HepG2 (cell line): Measurements from ENCODE around the gene TPRN. TPM values are rescaled to one million over a fixed set of nuclear protein-coding genes. Genes with fewer than 3 reads are reported as not detected.

ENCODE experiments used
- CAMTA2 ChIP-seq: sonication (generic); formaldehyde crosslinking; IDR thresholded peaks from 2 replicates; pipeline ENCODE4 v1.4.0; 2020; ENCODE audit warnings: mild to moderate bottlenecking, missing genetic modification reagents, borderline replicate concordance
- ETS1 ChIP-seq: sonication (generic); formaldehyde crosslinking; IDR thresholded peaks from 2 replicates; pipeline ENCODE4 v1.4.0; 2020; ENCODE audit warnings: missing genetic modification reagents
- FOSL2 ChIP-seq: sonication (generic); formaldehyde crosslinking; IDR thresholded peaks from 2 replicates; pipeline ENCODE4 v1.4.0; 2020; ENCODE audit warnings: missing genetic modification reagents
- HIVEP1 ChIP-seq: sonication (generic); formaldehyde crosslinking; IDR thresholded peaks from 2 replicates; pipeline ENCODE4 v1.4.0; 2020; ENCODE audit warnings: mild to moderate bottlenecking, missing genetic modification reagents
- JUNB ChIP-seq: sonication (generic); formaldehyde crosslinking; IDR thresholded peaks from 2 replicates; pipeline ENCODE4 v1.8.0; 2022; ENCODE audit warnings: missing genetic modification reagents, mild to moderate bottlenecking, borderline replicate concordance
- KAT8 ChIP-seq: IDR thresholded peaks from 2 replicates; pipeline ENCODE4 v1.6.1; 2016; ENCODE audit warnings: missing genetic modification reagents, missing compliant biosample characterization
- NR2C2 ChIP-seq: sonication (generic); formaldehyde crosslinking; IDR thresholded peaks from 2 replicates; pipeline ENCODE4 v1.4.0; 2020; ENCODE audit warnings: missing genetic modification reagents, mild to moderate bottlenecking, moderate library complexity, borderline replicate concordance
- TAF1 ChIP-seq: sonication (generic); formaldehyde crosslinking; IDR thresholded peaks from 2 replicates; pipeline ENCODE4 v1.4.0; 2020; ENCODE audit warnings: missing genetic modification reagents
- ZMYM2 ChIP-seq: sonication (generic); formaldehyde crosslinking; IDR thresholded peaks from 2 replicates; pipeline ENCODE4 v1.8.0; 2022; ENCODE audit warnings: mild to moderate bottlenecking, missing genetic modification reagents
- ZNF142 ChIP-seq: sonication (generic); formaldehyde crosslinking; IDR thresholded peaks from 2 replicates; pipeline ENCODE4 v1.4.0; 2020; ENCODE audit warnings: missing genetic modification reagents
- ZNF34 ChIP-seq: sonication (generic); formaldehyde crosslinking; IDR thresholded peaks from 2 replicates; pipeline ENCODE4 v1.4.0; 2020; ENCODE audit warnings: mild to moderate bottlenecking, missing genetic modification reagents, borderline replicate concordance
- ZNF580 ChIP-seq: IDR thresholded peaks from 2 replicates; pipeline ENCODE4 v1.6.1; 2016; ENCODE audit warnings: low read depth, borderline replicate concordance
- ZNF646 ChIP-seq: sonication (generic); formaldehyde crosslinking; IDR thresholded peaks from 2 replicates; pipeline ENCODE4 v1.9.0; 2021; ENCODE audit warnings: mild to moderate bottlenecking, missing genetic modification reagents
- ZNF709 ChIP-seq: sonication (generic); formaldehyde crosslinking; IDR thresholded peaks from 2 replicates; pipeline ENCODE4 v1.5.0; 2020; ENCODE audit warnings: mild to moderate bottlenecking, missing genetic modification reagents
- polyA plus RNA-seq, 8 experiments: library from polyadenylated mRNA; depleted of rRNA in 3 of 8; stranded (reverse) in 7 of 8; unstranded in 1 of 8; fragments of >200 nt; fragmentation: Illumina TruSeq in 4 of 8; extraction: Trizol in 4 of 8; gene quantifications; 2 replicates each; pipeline versions ENCODE4 v1.2.1 to v1.2.3, GENCODE V29; 2011 to 2016; ENCODE audit warnings: low read depth in 4 of 8, missing spikeins in 1 of 8, mixed read lengths in 1 of 8; ENCODE audit not compliant: insufficient read depth in 1 of 8
- total RNA-seq, 5 experiments: library from RNA; depleted of rRNA; stranded (reverse); fragments of >200 nt; fragmentation: Illumina TruSeq; extraction: Trizol; gene quantifications; 2 replicates each; pipeline ENCODE4 v1.2.3, GENCODE V29; 2016; ENCODE audit warnings: low read depth in 1 of 5

The TPRN gene
- total and polyA plus RNA-seq, 2 of the 13 experiments (the other 11 are each of a cell fraction or from before 2014, with no cell fraction given): 10.1 to 19.2 TPM

- TF ChIP-seq ETS1 (CRISPR knock-in tag) (0 out of 2 replicates have a peak, but pooled peaks have one; percentile 43), FOSL2 (peak; percentile 14; the same call in 1 of the 2 replicates), KAT8 (peak; percentile 99), ZNF142 (CRISPR knock-in tag) (no peak), ZNF34 (no peak; the same call in 1 of the 2 replicates), ZNF709 (CRISPR knock-in tag) (no peak), CAMTA2 (CRISPR knock-in tag) (no peak; the same call in 1 of the 2 replicates), JUNB (CRISPR knock-in tag) (no peak), ZNF580 (CRISPR knock-in tag) (peak; percentile 63; the same call in 1 of the 2 replicates), TAF1 (CRISPR knock-in tag) (peak; percentile 79), ZNF646 (CRISPR knock-in tag) (no peak), NR2C2 (CRISPR knock-in tag) (peak; percentile 73), HIVEP1 (CRISPR knock-in tag) (peak; percentile 54), ZMYM2 (no peak)
These were observed 4.9 kb upstream of the TPRN start, which contains the start of the genes NDOR1 and TMEM203 (continued) for GRCh38 chr9:137205126-137206069.
